ENCODE results near the gene TAF1.
"Not testable (repeated sequence)": the region's sequence is repeated elsewhere in the genome, so short reads cannot be mapped to it uniquely, and the experiment has no call there.

DNA sequence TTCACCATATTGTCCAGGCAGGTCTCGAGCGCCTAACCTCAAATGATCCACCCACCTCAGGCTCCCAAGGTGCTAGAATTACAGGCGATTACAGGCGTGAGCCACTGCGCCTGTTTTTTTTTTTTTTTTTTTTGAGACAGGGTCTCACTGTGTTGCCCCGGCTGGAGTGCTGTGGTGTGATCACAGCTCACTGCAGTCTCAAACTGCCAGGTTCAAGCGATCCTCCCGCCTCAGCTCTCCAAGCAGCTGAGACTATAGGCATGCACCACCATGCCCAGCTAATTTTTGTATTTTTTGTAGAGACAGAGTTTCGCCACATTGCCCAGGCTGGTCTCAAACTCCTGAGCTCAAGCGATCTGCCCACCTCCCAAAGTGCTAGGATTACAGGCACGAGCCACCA lies 41.7 kb upstream of the TAF1 start:
- TF ChIP-seq, protein P1, sequence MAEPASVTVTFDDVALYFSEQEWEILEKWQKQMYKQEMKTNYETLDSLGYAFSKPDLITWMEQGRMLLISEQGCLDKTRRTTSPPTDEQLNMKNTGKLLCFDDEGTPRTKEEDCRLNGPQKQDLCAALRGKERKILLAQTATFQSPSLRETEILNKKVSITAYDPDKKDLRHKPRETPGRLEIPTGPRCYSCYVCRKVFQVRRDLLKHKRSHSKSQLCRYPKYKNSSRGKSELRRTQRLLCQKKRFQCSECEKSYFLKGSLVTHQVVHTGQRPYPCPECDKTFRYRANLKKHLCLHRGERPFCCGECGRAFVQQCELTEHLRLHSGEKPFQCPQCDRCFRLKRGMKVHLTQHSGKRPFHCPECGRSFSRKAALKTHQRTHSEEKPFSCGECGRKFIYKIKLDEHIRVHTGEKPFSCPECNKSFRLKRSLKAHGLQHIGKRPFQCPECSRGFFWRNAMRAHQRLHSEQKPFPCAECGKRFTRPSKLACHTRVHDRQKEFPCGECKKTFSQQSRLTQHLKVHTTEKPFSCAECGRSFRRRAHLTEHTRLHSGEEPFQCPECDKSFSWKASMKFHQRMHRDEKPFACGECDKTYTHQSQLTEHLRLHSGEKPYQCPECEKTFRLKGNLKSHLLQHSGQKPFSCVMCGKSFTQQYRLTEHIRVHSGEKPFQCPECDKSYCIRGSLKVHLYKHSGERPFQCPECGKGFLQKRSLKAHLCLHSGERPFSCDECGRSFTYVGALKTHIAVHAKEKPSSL (CRISPR knock-in tag; conservative IDR thresholded peaks at IDR 0.05): not testable (repeated sequence)
- TF ChIP-seq, protein P2, sequence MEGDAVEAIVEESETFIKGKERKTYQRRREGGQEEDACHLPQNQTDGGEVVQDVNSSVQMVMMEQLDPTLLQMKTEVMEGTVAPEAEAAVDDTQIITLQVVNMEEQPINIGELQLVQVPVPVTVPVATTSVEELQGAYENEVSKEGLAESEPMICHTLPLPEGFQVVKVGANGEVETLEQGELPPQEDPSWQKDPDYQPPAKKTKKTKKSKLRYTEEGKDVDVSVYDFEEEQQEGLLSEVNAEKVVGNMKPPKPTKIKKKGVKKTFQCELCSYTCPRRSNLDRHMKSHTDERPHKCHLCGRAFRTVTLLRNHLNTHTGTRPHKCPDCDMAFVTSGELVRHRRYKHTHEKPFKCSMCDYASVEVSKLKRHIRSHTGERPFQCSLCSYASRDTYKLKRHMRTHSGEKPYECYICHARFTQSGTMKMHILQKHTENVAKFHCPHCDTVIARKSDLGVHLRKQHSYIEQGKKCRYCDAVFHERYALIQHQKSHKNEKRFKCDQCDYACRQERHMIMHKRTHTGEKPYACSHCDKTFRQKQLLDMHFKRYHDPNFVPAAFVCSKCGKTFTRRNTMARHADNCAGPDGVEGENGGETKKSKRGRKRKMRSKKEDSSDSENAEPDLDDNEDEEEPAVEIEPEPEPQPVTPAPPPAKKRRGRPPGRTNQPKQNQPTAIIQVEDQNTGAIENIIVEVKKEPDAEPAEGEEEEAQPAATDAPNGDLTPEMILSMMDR (IDR thresholded peaks at IDR 0.05): not testable (repeated sequence)
- not testable (repeated sequence) for TF ChIP-seq JUN, ZNF121 (CRISPR knock-in tag; IDR thresholded peaks at IDR 0.05)
- TF ChIP-seq, protein P3, sequence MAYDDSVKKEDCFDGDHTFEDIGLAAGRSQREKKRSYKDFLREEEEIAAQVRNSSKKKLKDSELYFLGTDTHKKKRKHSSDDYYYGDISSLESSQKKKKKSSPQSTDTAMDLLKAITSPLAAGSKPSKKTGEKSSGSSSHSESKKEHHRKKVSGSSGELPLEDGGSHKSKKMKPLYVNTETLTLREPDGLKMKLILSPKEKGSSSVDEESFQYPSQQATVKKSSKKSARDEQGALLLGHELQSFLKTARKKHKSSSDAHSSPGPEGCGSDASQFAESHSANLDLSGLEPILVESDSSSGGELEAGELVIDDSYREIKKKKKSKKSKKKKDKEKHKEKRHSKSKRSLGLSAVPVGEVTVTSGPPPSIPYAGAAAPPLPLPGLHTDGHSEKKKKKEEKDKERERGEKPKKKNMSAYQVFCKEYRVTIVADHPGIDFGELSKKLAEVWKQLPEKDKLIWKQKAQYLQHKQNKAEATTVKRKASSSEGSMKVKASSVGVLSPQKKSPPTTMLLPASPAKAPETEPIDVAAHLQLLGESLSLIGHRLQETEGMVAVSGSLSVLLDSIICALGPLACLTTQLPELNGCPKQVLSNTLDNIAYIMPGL (CRISPR knock-in tag; IDR thresholded peaks at IDR 0.05): not testable (repeated sequence)

Data from WTC11 (cell line).